ENCODE data around the gene TMEM182. TPM values are rescaled to one million over a fixed set of nuclear protein-coding genes. Genes with fewer than 3 reads are reported as not detected.

TMEM182 gene
- total and polyA plus RNA-seq, 9 of the 15 experiments (the other 6 are each of a cell fraction or from before 2014, with no cell fraction given), result 5.2 to 11.4 (median 7.5) TPM

- TF ChIP-seq CREB3 (tag; conservative IDR thresholded peaks at IDR 0.05; ENCODE audit: low read depth), result no peak
- no peak for TF ChIP-seq ZNF407 (IDR thresholded peaks at IDR 0.05; ENCODE audit: low read depth)
- TF ChIP-seq ZNF707 (CRISPR knock-in tag; conservative IDR thresholded peaks at IDR 0.05), result no peak
- no peak for TF ChIP-seq ZKSCAN3 (CRISPR knock-in tag; IDR thresholded peaks at IDR 0.05)
- TF ChIP-seq ZC3H11A (IDR thresholded peaks at IDR 0.05; ENCODE audit: low read depth, low read length), result no peak
- no peak for TF ChIP-seq HDAC6 (IDR thresholded peaks at IDR 0.05; ENCODE audit: low read depth, low read length)
- no peak for TF ChIP-seq ETV5 (CRISPR knock-in tag; IDR thresholded peaks at IDR 0.05; ENCODE audit: low read depth)
- no peak for TF ChIP-seq SREBF1 (IDR thresholded peaks at IDR 0.05; ENCODE audit: borderline replicate concordance, low read depth, low read length)
- 0 out of 4 replicates have a peak, but pooled peaks of 1 of the 2 experiments have one; percentile 8 for TF ChIP-seq HDAC1 (IDR thresholded peaks at IDR 0.05)
- no peak for TF ChIP-seq PHF8 (IDR thresholded peaks at IDR 0.05; ENCODE audit: borderline replicate concordance, low read length)
- TF ChIP-seq ZNF76 (CRISPR knock-in tag; IDR thresholded peaks at IDR 0.05; ENCODE audit: borderline replicate concordance), result no peak
- no peak for TF ChIP-seq NR0B1 (IDR thresholded peaks at IDR 0.05; ENCODE audit: partially characterized antibody)
- no peak for TF ChIP-seq TAF9B (IDR thresholded peaks at IDR 0.05; ENCODE audit: partially characterized antibody)
- TF ChIP-seq BRCA1 (IDR thresholded peaks at IDR 0.05), result no peak
- TF ChIP-seq BRCA1 (CRISPR knock-in tag; IDR thresholded peaks at IDR 0.05), result no peak
- no peak for TF ChIP-seq ZBTB34 (CRISPR knock-in tag; IDR thresholded peaks at IDR 0.05)
Measured at GRCh38 chr2:102735416-102736109, 26.3 kb upstream of the TMEM182 start (continued).

Data from K562 (cell line).